HEK293 (cell line): ENCODE measurements around the gene DNAH9.

Experiments
- CTCF ChIA-PET: fragments of 350-600 bp; formaldehyde crosslinking; extraction: SDS; loops from one replicate; lab custom pipeline; 2021; ENCODE audit warnings: antibody characterized with exemption; lab: Yijun Ruan, JAX
- POLR2A ChIA-PET: fragments of 300-600 bp; formaldehyde crosslinking; extraction: SDS; loops from one replicate; lab custom pipeline; 2020; ENCODE audit warnings: antibody characterized with exemption, inconsistent platforms; lab: Yijun Ruan, JAX
- H3K27ac ChIP-seq: fragments of 200-500 bp; sonication (Bioruptor generic); 2 replicates; pipeline ENCODE4 v1.5.1; 2014; ENCODE audit warnings: low read depth, low read length, control low read depth, inconsistent platforms; ENCODE audit errors: extremely low read depth
- H3K36me3 ChIP-seq, 2 experiments: fragments of 200-500 bp in 1 of 2; sonication (Bioruptor generic) in 1 of 2; 1 replicate in 1 of 2; 2 replicates in 1 of 2; pipeline ENCODE4 v1.5.1; 2014 to 2017; ENCODE audit warnings: inconsistent platforms in 2 of 2, low read length in 2 of 2; ENCODE audit not compliant: control insufficient read depth in 2 of 2, insufficient read depth in 1 of 2
- H3K4me1 ChIP-seq: fragments of 200-500 bp; sonication (Bioruptor generic); 2 replicates; pipeline ENCODE4 v1.5.1; 2014; ENCODE audit warnings: mild to moderate bottlenecking, low read length, inconsistent platforms; ENCODE audit not compliant: control insufficient read depth, insufficient read depth
- H3K4me3 ChIP-seq: 2 replicates; pipeline ENCODE4 v1.5.1; 2011; ENCODE audit warnings: low read depth, mild to moderate bottlenecking, control low read depth, low read length, moderate library complexity
- H3K9me3 ChIP-seq: fragments of 200-500 bp; sonication (Bioruptor generic); 2 replicates; pipeline ENCODE4 v1.5.1; 2014; ENCODE audit warnings: low read depth, low read length, inconsistent platforms; ENCODE audit not compliant: control insufficient read depth, insufficient read depth
- AEBP2 ChIP-seq: fragments of 450-650 bp; formaldehyde crosslinking; IDR thresholded peaks from 2 replicates; pipeline ENCODE4 v1.5.1; 2016; ENCODE audit warnings: missing biosample characterization, missing genetic modification characterization, borderline replicate concordance
- HOXC10 ChIP-seq: sonication (generic); formaldehyde crosslinking; IDR thresholded peaks from 2 replicates; pipeline ENCODE4 v1.8.1; 2023; ENCODE audit warnings: mild to moderate bottlenecking, missing genetic modification reagents
- MZF1 ChIP-seq: fragments of 450-650 bp; formaldehyde crosslinking; IDR thresholded peaks from 2 replicates; pipeline ENCODE4 v1.5.1; 2017; ENCODE audit warnings: missing biosample characterization, missing genetic modification characterization, borderline replicate concordance
- PATZ1 ChIP-seq: fragments of 450-650 bp; formaldehyde crosslinking; IDR thresholded peaks from 2 replicates; pipeline ENCODE4 v1.5.1; 2016; ENCODE audit warnings: missing biosample characterization, missing genetic modification characterization
- YY1 ChIP-seq: fragments of 450-650 bp; formaldehyde crosslinking; IDR thresholded peaks from 2 replicates; pipeline ENCODE4 v1.5.1; 2018; ENCODE audit warnings: missing biosample characterization, missing genetic modification characterization
- ZBTB26 ChIP-seq: fragments of 450-650 bp; formaldehyde crosslinking; optimal IDR thresholded peaks from 2 replicates; pipeline ENCODE3; 2016; ENCODE audit warnings: missing biosample characterization, mild to moderate bottlenecking, missing genetic modification characterization
- ZBTB48 ChIP-seq: fragments of 450-650 bp; formaldehyde crosslinking; IDR thresholded peaks from 2 replicates; pipeline ENCODE4 v1.5.1; 2016; ENCODE audit warnings: missing biosample characterization, missing genetic modification characterization
- ZNF112 ChIP-seq: fragments of 450-650 bp; formaldehyde crosslinking; IDR thresholded peaks from 2 replicates; pipeline ENCODE4 v1.5.0; 2017; ENCODE audit warnings: missing biosample characterization, missing genetic modification characterization
- ZNF146 ChIP-seq: fragments of 450-650 bp; formaldehyde crosslinking; IDR thresholded peaks from 2 replicates; pipeline ENCODE4 v1.5.1; 2016; ENCODE audit warnings: missing biosample characterization, missing genetic modification characterization
- ZNF26 ChIP-seq: fragments of 450-650 bp; formaldehyde crosslinking; IDR thresholded peaks from 2 replicates; pipeline ENCODE4 v1.5.1; 2016; ENCODE audit warnings: missing biosample characterization, missing genetic modification characterization
- ZNF266 ChIP-seq: fragments of 450-650 bp; formaldehyde crosslinking; IDR thresholded peaks from 2 replicates; pipeline ENCODE4 v1.5.1; 2016; ENCODE audit warnings: missing biosample characterization, missing genetic modification characterization, low read depth
- ZNF280D ChIP-seq: fragments of 450-650 bp; formaldehyde crosslinking; IDR thresholded peaks from 2 replicates; pipeline ENCODE4 v1.5.1; 2016; ENCODE audit warnings: missing biosample characterization, missing genetic modification characterization
- ZNF362 ChIP-seq: fragments of 450-650 bp; formaldehyde crosslinking; IDR thresholded peaks from 2 replicates; pipeline ENCODE4 v1.5.1; 2016; ENCODE audit warnings: missing biosample characterization, missing genetic modification characterization
- ZNF513 ChIP-seq: fragments of 450-650 bp; IDR thresholded peaks from 2 replicates; pipeline ENCODE4 v1.5.1; 2018; ENCODE audit warnings: missing biosample characterization, missing genetic modification characterization
- ZNF521 ChIP-seq: fragments of 450-650 bp; formaldehyde crosslinking; IDR thresholded peaks from 2 replicates; pipeline ENCODE4 v1.5.1; 2017; ENCODE audit warnings: missing biosample characterization, mild to moderate bottlenecking, missing genetic modification characterization
- ZNF529 ChIP-seq: fragments of 450-650 bp; formaldehyde crosslinking; IDR thresholded peaks from 2 replicates; pipeline ENCODE4 v1.5.1; 2017; ENCODE audit warnings: missing genetic modification characterization, missing biosample characterization; ENCODE audit not compliant: insufficient replicate concordance
- ZNF621 ChIP-seq: fragments of 450-650 bp; formaldehyde crosslinking; IDR thresholded peaks from 2 replicates; pipeline ENCODE4 v1.5.1; 2017; ENCODE audit warnings: missing biosample characterization, missing genetic modification characterization
- ZNF747 ChIP-seq: fragments of 450-650 bp; formaldehyde crosslinking; IDR thresholded peaks from 2 replicates; pipeline ENCODE4 v1.5.1; 2016; ENCODE audit warnings: missing biosample characterization, missing genetic modification characterization
- ZNF785 ChIP-seq: fragments of 450-650 bp; formaldehyde crosslinking; IDR thresholded peaks from 2 replicates; pipeline ENCODE4 v1.5.1; 2016; ENCODE audit warnings: missing biosample characterization, missing genetic modification characterization
- ZNF830 ChIP-seq: fragments of 450-650 bp; IDR thresholded peaks from 2 replicates; pipeline ENCODE4 v1.5.0; 2018; ENCODE audit warnings: missing biosample characterization, missing genetic modification characterization, low read depth, mild to moderate bottlenecking, moderate library complexity
- ZNF837 ChIP-seq: fragments of 450-650 bp; formaldehyde crosslinking; IDR thresholded peaks from 2 replicates; pipeline ENCODE4 v1.5.1; 2016; ENCODE audit warnings: missing biosample characterization, missing genetic modification characterization
- ZSCAN18 ChIP-seq: fragments of 450-650 bp; formaldehyde crosslinking; IDR thresholded peaks from 2 replicates; pipeline ENCODE4 v1.5.1; 2016; ENCODE audit warnings: missing biosample characterization, missing genetic modification characterization

Gene DNAH9

GRCh38 chr17:11622492-11622891 lies 24.2 kb downstream of the DNAH9 start:
- H3K4me1 ChIP-seq = no peaks in the 10 kb centered on the region
- H3K27ac ChIP-seq = no peak overlapping the region
- H3K36me3 ChIP-seq = no peaks in the 10 kb centered on the region
- no peak overlapping the region for H3K4me3 ChIP-seq
- H3K9me3 ChIP-seq = no peaks in the 10 kb centered on the region
- POLR2A ChIA-PET = no interaction called here
- no peak for TF ChIP-seq HOXC10 (CRISPR knock-in tag)
- no peak for TF ChIP-seq ZNF146 (tag by site-specific recombination)
- no peak for TF ChIP-seq ZNF521 (tag by site-specific recombination)
- TF ChIP-seq MZF1 = no peak
- no peak for TF ChIP-seq ZNF747 (tag by site-specific recombination)
- TF ChIP-seq ZBTB48 (tag by site-specific recombination) = no peak
- TF ChIP-seq ZNF26 (tag by site-specific recombination) = no peak
- TF ChIP-seq ZNF830 (tag by site-specific recombination) = no peak
- no peak for TF ChIP-seq ZBTB26 (tag by site-specific recombination)
- no peak for TF ChIP-seq ZNF112
- TF ChIP-seq ZNF529 (tag by site-specific recombination) = no peak
- TF ChIP-seq ZNF362 (tag by site-specific recombination) = no peak
- no peak for TF ChIP-seq ZNF837 (tag by site-specific recombination)
- CTCF ChIA-PET = no interaction called here

GRCh38 chr17:11624976-11625375 lies 26.7 kb downstream of the DNAH9 start:
- POLR2A ChIA-PET = no interaction called here
- CTCF ChIA-PET = no interaction called here
- H3K4me3 ChIP-seq = no peak overlapping the region
- H3K36me3 ChIP-seq = no peaks in the 10 kb centered on the region
- H3K9me3 ChIP-seq = no peaks in the 10 kb centered on the region
- no peaks in the 10 kb centered on the region for H3K4me1 ChIP-seq
- no peak overlapping the region for H3K27ac ChIP-seq
- TF ChIP-seq PATZ1 (tag by site-specific recombination) = no peak
- no peak for TF ChIP-seq YY1 (tag by site-specific recombination)
- no peak for TF ChIP-seq AEBP2 (tag by site-specific recombination)
- no peak for TF ChIP-seq ZSCAN18
- TF ChIP-seq ZNF280D (tag by site-specific recombination) = no peak
- no peak for TF ChIP-seq ZNF621 (tag by site-specific recombination)
- no peak for TF ChIP-seq ZNF785 (tag by site-specific recombination)
- no peak for TF ChIP-seq ZNF266 (tag by site-specific recombination)
- TF ChIP-seq ZNF513 = no peak
